UCSD-AML1 (cell line): ENCODE results near the gene UBE2B.
A peak's percentile ranks its signal among the peaks of the same experiment; 100 is the strongest.
"Not testable (repeated sequence)": the region's sequence is repeated elsewhere in the genome, so short reads cannot be mapped to it uniquely, and the experiment has no call there.

ENCODE experiments used
- DNase-seq: peaks from one replicate; lab custom pipeline; 2025; ENCODE audit not compliant: unreplicated experiment; lab: John Stamatoyannopoulos, UW

UBE2B gene

GRCh38 chr5:134398609-134399155 lies 27.3 kb downstream of the UBE2B start:
- no peak for DNase-seq

- DNase-seq: no peak
These were observed 32.6 kb downstream of the UBE2B start for GRCh38 chr5:134403951-134404350.

GRCh38 chr5:134406390-134406789 lies 35.0 kb downstream of the UBE2B start:
- DNase-seq: no peak

GRCh38 chr5:134409321-134409720 lies 38.0 kb downstream of the UBE2B start:
- no peak for DNase-seq

- no peak for DNase-seq
These were observed 39.5 kb downstream of the UBE2B start for GRCh38 chr5:134410822-134411221.

- DNase-seq: no peak
These were observed 39.8 kb downstream of the UBE2B start for GRCh38 chr5:134411228-134411545.

- peak; percentile 91 for DNase-seq
These were observed 40.3 kb downstream of the UBE2B start, which contains the start of gene CDKN2AIPNL for GRCh38 chr5:134411546-134412266. Gene CDKN2AIPNL, minus strand, starts transcription at chr5:134411881. Its CDS starts 27 bp downstream, at chr5:134411854.

- DNase-seq: no peak
These were observed 41.7 kb downstream of the UBE2B start for GRCh38 chr5:134413046-134413445.

- DNase-seq: no peak
These were observed 46.3 kb downstream of the UBE2B start for GRCh38 chr5:134417707-134418106.

- DNase-seq: no peak
These were observed 47.6 kb downstream of the UBE2B start for GRCh38 chr5:134418958-134419357.

- no peak for DNase-seq
These were observed 49.0 kb downstream of the UBE2B start for GRCh38 chr5:134420343-134420742.

- not testable (repeated sequence) for DNase-seq
These were observed 49.7 kb downstream of the UBE2B start for GRCh38 chr5:134421038-134421437.

GRCh38 chr5:134422791-134423365 lies 51.5 kb downstream of the UBE2B start:
- DNase-seq: no peak

- DNase-seq: no peak
These were observed 52.0 kb downstream of the UBE2B start for GRCh38 chr5:134423376-134423775.

- DNase-seq: no peak
These were observed 55.0 kb downstream of the UBE2B start for GRCh38 chr5:134426361-134426760.

- no peak for DNase-seq
These were observed 56.2 kb downstream of the UBE2B start for GRCh38 chr5:134427540-134428041.

GRCh38 chr5:134430001-134430569 lies 58.7 kb downstream of the UBE2B start:
- no peak for DNase-seq

- no peak for DNase-seq
These were observed 60.8 kb downstream of the UBE2B start for GRCh38 chr5:134432174-134432573.

GRCh38 chr5:134432677-134433359 lies 61.4 kb downstream of the UBE2B start:
- no peak for DNase-seq

- no peak for DNase-seq
These were observed 64.2 kb downstream of the UBE2B start for GRCh38 chr5:134435560-134435959.

GRCh38 chr5:134436523-134437339 lies 65.4 kb downstream of the UBE2B start:
- DNase-seq: peak; percentile 59
